Parathyroid adenoma (tissue), 2 donors: ENCODE measurements around the gene STEAP4.

Source experiments
- H2AFZ ChIP-seq: fragments of 300-600 bp; sonication (generic); one replicate; pipeline ENCODE4 v1.7.0; 2017; ENCODE audit warnings: antibody characterized with exemption, mild to moderate bottlenecking
- H3K27ac ChIP-seq: fragments of 300-600 bp; sonication (generic); one replicate; pipeline ENCODE4 v1.7.0; 2017
- H3K27me3 ChIP-seq: fragments of 300-600 bp; sonication (generic); one replicate; pipeline ENCODE4 v1.7.0; 2017; ENCODE audit warnings: low read length; ENCODE audit not compliant: control insufficient read depth, insufficient read depth
- H3K36me3 ChIP-seq: fragments of 300-600 bp; sonication (generic); one replicate; pipeline ENCODE4 v1.7.0; 2017; ENCODE audit warnings: low read length; ENCODE audit not compliant: control insufficient read depth, insufficient read depth
- H3K4me1 ChIP-seq: fragments of 300-600 bp; sonication (generic); one replicate; pipeline ENCODE4 v1.7.0; 2017; ENCODE audit warnings: control low read depth
- H3K4me2 ChIP-seq: fragments of 300-600 bp; sonication (generic); one replicate; pipeline ENCODE4 v1.7.0; 2017; ENCODE audit warnings: low read length
- H3K4me3 ChIP-seq: fragments of 300-600 bp; sonication (generic); one replicate; pipeline ENCODE4 v1.7.0; 2017; ENCODE audit warnings: low read depth, low read length
- H3K79me2 ChIP-seq: fragments of 300-600 bp; sonication (generic); one replicate; pipeline ENCODE4 v1.7.0; 2017; ENCODE audit warnings: control low read depth
- H3K9ac ChIP-seq: fragments of 300-600 bp; sonication (generic); one replicate; pipeline ENCODE4 v1.7.0; 2017; ENCODE audit warnings: mild to moderate bottlenecking
- H3K9me3 ChIP-seq: fragments of 300-600 bp; sonication (generic); one replicate; pipeline ENCODE4 v1.7.0; 2017; ENCODE audit warnings: low read length; ENCODE audit not compliant: control insufficient read depth
- TF ChIP-seq, protein P1 (sequence below): fragments of 300-600 bp; sonication (generic); IDR thresholded peaks from one replicate; pipeline ENCODE4 v1.7.0; 2017; ENCODE audit warnings: antibody characterized with exemption, mild to moderate bottlenecking
- donor health status: primary hyperparathyroidism.

STEAP4 gene

DNA sequence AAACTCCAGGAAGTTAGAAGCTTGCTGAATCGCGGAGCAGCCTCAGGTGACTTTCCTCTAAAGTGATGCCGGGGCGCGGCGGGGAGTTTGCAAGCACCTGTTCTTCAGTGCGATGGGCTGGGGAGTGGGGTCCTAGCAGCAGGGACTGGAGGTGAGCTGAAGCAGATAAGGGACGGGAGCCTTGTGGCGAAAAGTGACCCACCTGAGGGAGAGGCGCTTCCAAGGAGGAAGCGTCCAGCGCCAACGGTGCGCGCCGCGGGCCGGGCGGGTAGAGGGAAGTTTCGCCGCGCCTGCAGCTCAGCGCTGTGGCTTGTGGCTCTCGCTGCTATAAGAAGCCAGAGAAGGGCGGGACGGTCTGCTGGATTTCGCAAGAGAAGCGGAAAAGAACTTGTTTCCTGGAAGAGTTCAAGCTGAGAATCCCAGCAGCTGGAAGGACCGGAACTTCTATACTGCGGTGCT is at the start of gene STEAP4:
TSS of gene STEAP4 (minus strand) at position 305 of the 459 bp plus-strand sequence. CDS start 22,625 bp downstream, outside the sequence.
- TF ChIP-seq, protein P1, sequence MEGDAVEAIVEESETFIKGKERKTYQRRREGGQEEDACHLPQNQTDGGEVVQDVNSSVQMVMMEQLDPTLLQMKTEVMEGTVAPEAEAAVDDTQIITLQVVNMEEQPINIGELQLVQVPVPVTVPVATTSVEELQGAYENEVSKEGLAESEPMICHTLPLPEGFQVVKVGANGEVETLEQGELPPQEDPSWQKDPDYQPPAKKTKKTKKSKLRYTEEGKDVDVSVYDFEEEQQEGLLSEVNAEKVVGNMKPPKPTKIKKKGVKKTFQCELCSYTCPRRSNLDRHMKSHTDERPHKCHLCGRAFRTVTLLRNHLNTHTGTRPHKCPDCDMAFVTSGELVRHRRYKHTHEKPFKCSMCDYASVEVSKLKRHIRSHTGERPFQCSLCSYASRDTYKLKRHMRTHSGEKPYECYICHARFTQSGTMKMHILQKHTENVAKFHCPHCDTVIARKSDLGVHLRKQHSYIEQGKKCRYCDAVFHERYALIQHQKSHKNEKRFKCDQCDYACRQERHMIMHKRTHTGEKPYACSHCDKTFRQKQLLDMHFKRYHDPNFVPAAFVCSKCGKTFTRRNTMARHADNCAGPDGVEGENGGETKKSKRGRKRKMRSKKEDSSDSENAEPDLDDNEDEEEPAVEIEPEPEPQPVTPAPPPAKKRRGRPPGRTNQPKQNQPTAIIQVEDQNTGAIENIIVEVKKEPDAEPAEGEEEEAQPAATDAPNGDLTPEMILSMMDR, result no peak

DNA sequence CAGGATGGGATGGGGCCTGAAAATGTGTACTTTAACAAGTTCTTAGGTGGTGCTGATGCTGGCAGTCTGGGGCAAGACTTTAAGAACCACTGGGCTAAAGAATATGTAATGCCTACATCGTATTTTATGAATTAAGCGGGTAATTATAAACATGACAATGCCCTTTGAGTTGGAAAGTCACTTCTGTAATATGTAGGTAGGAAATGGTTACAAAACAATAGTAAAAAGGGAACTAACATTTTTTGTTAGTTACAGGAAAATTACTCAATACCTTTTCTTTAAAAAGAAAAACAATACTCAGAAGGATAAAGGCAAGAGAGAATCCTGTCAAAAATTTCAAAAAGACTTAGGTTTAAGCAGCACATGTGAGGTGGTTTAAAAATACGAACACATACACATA is 48.3 kb upstream of the STEAP4 start:
- Histone ChIP-seq H3K4me2 (no peak overlapping the region), H3K27ac (no peak overlapping the region), H3K9me3 (no peaks in the 10 kb centered on the region)

More for the DNA sequence above, at the start of gene STEAP4:
- Histone ChIP-seq H3K4me2 (peak within 1 kb of the TSS; percentile 32), H3K27me3 (no peaks in the 10 kb centered on the region), H3K4me1 (no peaks in the 10 kb centered on the region), H3K36me3 (no peaks in the 10 kb centered on the region), H3K27ac (peak within 1 kb of the TSS; percentile 63), H3K4me3 (peak within 1 kb of the TSS; percentile 22), H3K9me3 (no peaks in the 10 kb centered on the region), H2AFZ (no peak within 1 kb of the TSS), H3K79me2 (no peaks in the 10 kb centered on the region), H3K9ac (no peak within 1 kb of the TSS)

DNA sequence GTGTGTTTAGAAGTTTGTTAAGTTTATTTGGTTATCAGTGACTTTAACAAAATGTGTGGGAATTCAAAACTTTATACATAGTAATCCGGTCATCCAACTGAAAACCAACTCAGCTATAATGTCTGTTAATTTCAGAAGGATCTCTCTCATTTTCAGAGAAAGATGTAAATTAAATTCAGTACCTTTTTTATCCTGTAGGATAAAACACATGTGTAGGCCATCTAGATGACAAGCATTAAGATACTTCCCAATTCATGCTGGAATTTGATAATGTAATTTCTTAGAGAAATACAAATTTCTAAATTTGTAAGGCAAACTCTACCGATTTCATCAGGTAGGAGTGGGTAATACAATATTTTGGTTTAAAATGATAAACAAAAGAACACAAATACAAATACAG is 43.4 kb upstream of the STEAP4 start:
- Histone ChIP-seq H3K36me3 (no peaks in the 10 kb centered on the region), H3K27ac (no peak overlapping the region), H2AFZ (no peak overlapping the region), H3K9ac (no peak overlapping the region), H3K79me2 (no peaks in the 10 kb centered on the region), H3K9me3 (no peaks in the 10 kb centered on the region), H3K4me1 (no peaks in the 10 kb centered on the region), H3K4me2 (no peak overlapping the region), H3K27me3 (no peaks in the 10 kb centered on the region), H3K4me3 (no peak overlapping the region)
- TF ChIP-seq, protein P1, result no peak

More for the DNA sequence above, 48.3 kb upstream of the STEAP4 start:
- Histone ChIP-seq H2AFZ (no peak overlapping the region), H3K9ac (no peak overlapping the region), H3K4me3 (no peak overlapping the region), H3K4me1 (no peaks in the 10 kb centered on the region), H3K27me3 (no peaks in the 10 kb centered on the region), H3K79me2 (no peaks in the 10 kb centered on the region), H3K36me3 (no peaks in the 10 kb centered on the region)
- TF ChIP-seq, protein P1, result no peak

DNA sequence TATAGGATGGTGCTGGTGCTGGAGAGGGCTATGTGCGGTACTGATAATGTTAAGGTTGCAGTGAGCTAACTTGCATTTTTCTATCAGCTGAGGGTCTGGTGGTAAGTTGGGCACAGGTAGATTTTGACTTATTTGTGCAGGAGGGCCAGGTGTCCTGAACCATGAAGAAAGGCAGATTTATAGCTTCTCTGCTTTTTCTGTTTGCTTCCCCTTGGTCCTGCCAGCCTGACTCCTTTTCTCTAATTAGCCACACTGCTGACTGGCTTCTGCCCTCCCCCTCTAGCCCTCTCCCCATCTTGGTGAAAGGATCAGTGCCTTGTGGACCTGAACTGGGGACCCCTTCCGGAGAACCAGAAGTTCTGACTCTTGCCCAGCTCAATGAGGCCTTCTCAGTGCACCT is 40.8 kb upstream of the STEAP4 start:
- Histone ChIP-seq H3K27me3 (no peaks in the 10 kb centered on the region), H2AFZ (no peak overlapping the region), H3K4me2 (no peak overlapping the region), H3K27ac (no peak overlapping the region), H3K36me3 (no peaks in the 10 kb centered on the region), H3K79me2 (no peaks in the 10 kb centered on the region), H3K9ac (no peak overlapping the region), H3K4me3 (no peak overlapping the region), H3K9me3 (no peaks in the 10 kb centered on the region), H3K4me1 (no peaks in the 10 kb centered on the region)
- TF ChIP-seq, protein P1, result no peak

DNA sequence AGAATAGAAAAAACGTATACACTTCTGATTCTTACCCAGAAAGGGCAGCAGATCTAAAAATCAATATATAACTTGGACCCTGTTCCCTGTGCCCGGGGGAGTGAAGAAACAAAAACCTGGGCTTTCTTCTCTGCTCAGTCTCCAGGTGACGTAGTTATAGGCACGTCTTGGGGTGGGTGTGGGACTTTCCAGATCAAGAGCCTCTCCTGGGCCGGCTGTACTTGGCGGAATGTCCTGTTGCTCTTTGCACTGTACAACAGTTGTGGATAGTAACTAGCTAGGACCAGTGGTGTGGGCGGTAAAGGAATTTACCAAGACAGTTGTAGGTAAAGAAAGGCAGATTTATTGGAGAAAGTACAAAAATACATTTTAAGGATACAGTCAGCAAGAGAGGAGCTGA is 40.4 kb upstream of the STEAP4 start:
- no peak overlapping the region for H2AFZ ChIP-seq
- H3K9ac ChIP-seq, result no peak overlapping the region
- no peaks in the 10 kb centered on the region for H3K36me3 ChIP-seq
- no peak overlapping the region for H3K27ac ChIP-seq
- no peak overlapping the region for H3K4me2 ChIP-seq
- no peaks in the 10 kb centered on the region for H3K27me3 ChIP-seq
- no peaks in the 10 kb centered on the region for H3K79me2 ChIP-seq
- TF ChIP-seq, protein P1, result no peak
- no peaks in the 10 kb centered on the region for H3K4me1 ChIP-seq
- H3K9me3 ChIP-seq, result no peaks in the 10 kb centered on the region
- H3K4me3 ChIP-seq, result no peak overlapping the region
